ENCODE results near the gene SCN2A.
"Not testable (repeated sequence)": the region's sequence is repeated elsewhere in the genome, so short reads cannot be mapped to it uniquely, and the experiment has no call there.

SCN2A gene

DNA sequence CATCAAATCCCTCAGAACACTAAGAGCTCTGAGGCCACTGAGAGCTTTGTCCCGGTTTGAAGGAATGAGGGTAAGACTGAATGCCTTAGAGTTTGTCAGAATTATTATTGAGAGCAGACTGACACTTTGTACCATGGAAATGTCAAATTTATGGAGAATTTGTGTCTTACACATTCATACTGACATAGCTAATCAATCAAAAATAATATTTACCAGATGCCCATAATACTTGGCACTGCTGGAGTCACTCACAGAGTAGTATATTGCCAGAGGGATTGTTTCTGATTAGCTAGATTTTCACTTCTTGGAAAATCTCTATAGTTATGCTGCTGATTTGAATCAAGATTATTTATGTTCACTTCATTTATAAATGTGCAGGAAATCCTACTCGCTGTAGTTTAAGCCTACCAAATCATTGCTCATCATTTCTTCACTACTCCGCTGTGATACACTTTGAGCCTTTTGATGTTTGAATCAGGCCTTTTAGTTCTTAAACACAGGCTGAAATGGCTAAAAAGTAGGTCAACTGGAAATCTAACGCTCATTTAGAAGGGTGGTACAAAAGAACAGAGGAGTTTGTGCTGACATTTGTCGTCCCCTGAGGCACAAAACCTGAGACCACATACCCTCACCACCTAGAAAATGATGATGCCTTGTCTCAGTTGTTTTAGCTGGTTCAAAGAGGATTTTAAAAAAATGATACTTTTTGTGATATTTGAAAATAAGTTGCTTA is 134.2 kb downstream of the SCN2A start:
- Histone ChIP-seq H3K4me3 (ENCODE audit: low read length in 2 of 2) (no peak overlapping the region), H3K36me3 (ENCODE audit: control insufficient read depth in 2 of 2, insufficient read depth in 2 of 2, low read length in 2 of 2) (no peaks in the 10 kb centered on the region), H3K9me3 (ENCODE audit: control insufficient read depth in 2 of 2, low read length in 2 of 2) (no peaks in the 10 kb centered on the region), H3K27ac (ENCODE audit: low read length) (no peak overlapping the region), H3K4me1 (ENCODE audit: control insufficient read depth, insufficient read depth, low read length) (no peaks in the 10 kb centered on the region), H3K27me3 (ENCODE audit: control insufficient read depth in 1 of 2, insufficient read depth in 2 of 2, low read length in 2 of 2) (no peaks in the 10 kb centered on the region), H3K9ac (ENCODE audit: low read length in 2 of 2) (no peak overlapping the region)

DNA sequence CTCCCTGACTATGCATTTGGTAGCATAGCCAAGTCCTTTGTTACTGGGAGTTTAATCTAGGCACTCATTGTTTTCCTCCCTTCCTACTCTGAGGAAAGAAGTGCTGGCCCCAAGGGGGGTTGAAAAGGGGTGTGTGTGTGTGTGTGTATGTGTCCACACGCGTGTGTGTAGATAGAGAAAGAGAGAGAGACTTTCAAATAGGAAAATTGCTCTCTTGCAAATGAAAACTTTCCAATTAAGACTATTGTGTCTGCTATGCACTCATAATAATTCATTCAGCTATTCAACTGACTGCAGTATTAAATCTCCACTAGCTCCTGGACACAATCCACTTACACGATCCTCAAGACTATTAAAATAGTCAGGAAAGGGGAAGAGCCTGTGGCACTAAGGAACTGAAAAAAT is 137.4 kb downstream of the SCN2A start:
- Histone ChIP-seq H3K36me3 (ENCODE audit: control insufficient read depth in 2 of 2, insufficient read depth in 2 of 2, low read length in 2 of 2) (no peaks in the 10 kb centered on the region), H3K4me3 (ENCODE audit: low read length in 2 of 2) (no peak overlapping the region), H3K9me3 (ENCODE audit: control insufficient read depth in 2 of 2, low read length in 2 of 2) (no peaks in the 10 kb centered on the region), H3K4me1 (ENCODE audit: control insufficient read depth, insufficient read depth, low read length) (no peaks in the 10 kb centered on the region), H3K27me3 (ENCODE audit: control insufficient read depth in 1 of 2, insufficient read depth in 2 of 2, low read length in 2 of 2) (no peaks in the 10 kb centered on the region), H3K9ac (ENCODE audit: low read length in 2 of 2) (no peak overlapping the region), H3K27ac (ENCODE audit: low read length) (no peak overlapping the region)

DNA sequence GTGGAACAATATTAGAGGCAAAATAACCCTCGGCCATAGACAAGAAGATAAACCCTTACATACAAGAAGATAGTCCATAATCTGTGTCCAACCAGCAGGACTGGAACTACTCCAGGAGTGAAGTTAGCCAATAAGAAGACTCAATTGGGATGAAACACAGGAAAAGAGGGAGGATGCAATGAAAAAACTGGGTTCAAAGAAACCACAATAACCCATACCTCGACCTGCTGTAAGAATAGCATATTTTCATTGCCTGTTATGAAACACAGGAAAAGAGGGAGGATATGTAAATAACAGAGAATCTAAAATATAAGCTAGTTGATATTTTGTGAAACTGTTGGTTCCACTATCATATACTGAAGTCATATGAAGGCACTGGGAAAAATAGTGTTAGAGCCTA is 143.1 kb downstream of the SCN2A start:
- H3K4me1 ChIP-seq (ENCODE audit: control insufficient read depth, insufficient read depth, low read length): no peaks in the 10 kb centered on the region
- H3K36me3 ChIP-seq (ENCODE audit: control insufficient read depth in 2 of 2, insufficient read depth in 2 of 2, low read length in 2 of 2): no peaks in the 10 kb centered on the region
- H3K27ac ChIP-seq (ENCODE audit: low read length): no peak overlapping the region
- no peak overlapping the region for H3K4me3 ChIP-seq (ENCODE audit: low read length in 2 of 2)
- no peaks in the 10 kb centered on the region for H3K27me3 ChIP-seq (ENCODE audit: control insufficient read depth in 1 of 2, insufficient read depth in 2 of 2, low read length in 2 of 2)
- no peaks in the 10 kb centered on the region for H3K9me3 ChIP-seq (ENCODE audit: control insufficient read depth in 2 of 2, low read length in 2 of 2)
- H3K9ac ChIP-seq (ENCODE audit: low read length in 2 of 2): no peak overlapping the region

DNA sequence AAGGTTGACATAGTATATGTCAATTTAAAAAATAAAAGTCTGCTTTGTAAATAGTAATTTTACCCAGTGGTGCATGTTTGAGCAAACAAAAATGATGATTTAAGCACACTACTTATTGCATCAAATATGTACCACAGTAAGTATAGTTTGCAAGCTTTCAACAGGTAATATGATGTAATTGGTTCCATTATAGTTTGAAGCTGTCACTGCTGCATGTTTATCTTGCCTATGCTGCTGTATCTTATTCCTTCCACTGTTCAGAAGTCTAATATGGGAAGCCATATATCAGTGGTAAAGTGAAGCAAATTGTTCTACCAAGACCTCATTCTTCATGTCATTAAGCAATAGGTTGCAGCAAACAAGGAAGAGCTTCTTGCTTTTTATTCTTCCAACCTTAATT is 151.7 kb downstream of the SCN2A start:
- Histone ChIP-seq H3K9me3 (ENCODE audit: control insufficient read depth in 2 of 2, low read length in 2 of 2) (no peaks in the 10 kb centered on the region), H3K9ac (ENCODE audit: low read length in 2 of 2) (no peak overlapping the region), H3K4me3 (ENCODE audit: low read length in 2 of 2) (no peak overlapping the region), H3K36me3 (ENCODE audit: control insufficient read depth in 2 of 2, insufficient read depth in 2 of 2, low read length in 2 of 2) (no peaks in the 10 kb centered on the region), H3K27ac (ENCODE audit: low read length) (no peak overlapping the region), H3K4me1 (ENCODE audit: control insufficient read depth, insufficient read depth, low read length) (no peaks in the 10 kb centered on the region), H3K27me3 (ENCODE audit: control insufficient read depth in 1 of 2, insufficient read depth in 2 of 2, low read length in 2 of 2) (no peaks in the 10 kb centered on the region)

DNA sequence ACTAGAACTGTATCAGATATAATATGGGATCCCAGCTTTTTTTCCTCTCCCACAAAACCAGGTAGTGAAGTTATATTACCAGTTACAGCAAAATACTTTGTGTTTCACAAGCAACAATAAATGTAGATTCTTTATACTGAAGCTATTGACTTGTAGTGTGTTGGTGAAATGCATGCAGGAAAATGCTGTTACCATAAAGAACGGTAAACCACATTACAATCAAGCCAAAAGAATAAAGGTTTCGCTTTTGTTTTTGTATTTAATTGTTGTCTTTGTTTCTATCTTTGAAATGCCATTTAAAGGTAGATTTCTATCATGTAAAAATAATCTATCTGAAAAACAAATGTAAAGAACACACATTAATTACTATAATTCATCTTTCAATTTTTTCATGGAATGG is 152.6 kb downstream of the SCN2A start:
- no peaks in the 10 kb centered on the region for H3K9me3 ChIP-seq (ENCODE audit: control insufficient read depth in 2 of 2, low read length in 2 of 2)
- H3K4me3 ChIP-seq (ENCODE audit: low read length in 2 of 2): no peak overlapping the region
- H3K4me1 ChIP-seq (ENCODE audit: control insufficient read depth, insufficient read depth, low read length): no peaks in the 10 kb centered on the region
- H3K36me3 ChIP-seq (ENCODE audit: control insufficient read depth in 2 of 2, insufficient read depth in 2 of 2, low read length in 2 of 2): no peaks in the 10 kb centered on the region
- H3K27me3 ChIP-seq (ENCODE audit: control insufficient read depth in 1 of 2, insufficient read depth in 2 of 2, low read length in 2 of 2): no peaks in the 10 kb centered on the region
- H3K27ac ChIP-seq (ENCODE audit: low read length): no peak overlapping the region
- H3K9ac ChIP-seq (ENCODE audit: low read length in 2 of 2): no peak overlapping the region

DNA sequence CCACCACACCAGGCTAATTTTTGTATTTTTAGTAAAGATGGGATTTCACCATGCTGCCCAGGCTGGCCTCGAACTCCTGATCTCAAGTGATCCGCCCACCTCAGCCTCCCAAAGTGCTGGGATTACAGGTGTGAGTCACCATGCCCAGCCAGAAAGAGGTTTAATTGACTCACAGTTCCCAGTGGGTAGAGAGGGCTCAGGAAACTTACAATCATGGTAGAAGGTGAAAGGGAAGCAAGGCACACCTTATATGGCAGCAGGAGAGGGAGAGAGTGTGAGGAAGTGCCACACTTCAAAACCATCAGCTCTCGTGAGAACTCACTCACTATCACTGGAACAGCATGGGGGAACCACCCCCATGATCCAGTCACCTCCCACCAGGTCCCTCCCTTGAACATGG is 159.4 kb downstream of the SCN2A start:
- H3K36me3 ChIP-seq (ENCODE audit: control insufficient read depth in 2 of 2, insufficient read depth in 2 of 2, low read length in 2 of 2); H3K9me3 ChIP-seq (ENCODE audit: control insufficient read depth in 2 of 2, low read length in 2 of 2); H3K27ac ChIP-seq (ENCODE audit: low read length); H3K4me1 ChIP-seq (ENCODE audit: control insufficient read depth, insufficient read depth, low read length); H3K4me3 ChIP-seq (ENCODE audit: low read length in 2 of 2); H3K27me3 ChIP-seq (ENCODE audit: control insufficient read depth in 1 of 2, insufficient read depth in 2 of 2, low read length in 2 of 2); H3K9ac ChIP-seq (ENCODE audit: low read length in 2 of 2): not testable (repeated sequence)

DNA sequence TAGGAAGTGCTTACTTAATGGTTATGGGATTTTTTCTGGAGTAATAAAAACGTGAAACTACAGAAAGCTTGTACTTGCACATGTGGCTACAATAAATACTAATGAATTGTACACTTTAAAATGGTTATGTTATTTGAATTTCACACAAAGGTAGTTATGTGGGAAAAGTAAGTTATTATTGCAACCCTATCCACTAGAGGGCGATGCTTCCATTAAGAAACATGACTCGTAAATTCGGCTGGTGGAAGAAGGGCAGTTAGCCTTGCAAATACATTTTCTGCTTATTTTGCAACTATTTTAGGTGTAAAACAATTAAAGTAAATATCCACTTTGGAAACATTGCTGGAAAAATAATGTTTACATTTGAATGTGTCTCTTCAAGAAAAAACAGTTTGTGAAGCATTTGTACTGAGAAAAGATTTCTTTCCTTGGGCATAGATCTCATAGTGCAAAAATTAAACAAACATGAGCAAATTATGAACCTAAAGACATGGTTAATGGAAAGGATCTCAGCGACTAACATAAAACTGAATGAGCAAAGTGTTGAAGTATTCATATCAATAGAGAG is 162.2 kb downstream of the SCN2A start:
- Histone ChIP-seq H3K27ac (ENCODE audit: low read length) (no peak overlapping the region), H3K27me3 (ENCODE audit: control insufficient read depth in 1 of 2, insufficient read depth in 2 of 2, low read length in 2 of 2) (peaks cover 0 to 3% of the 10 kb centered on the region in 2 donors), H3K36me3 (ENCODE audit: control insufficient read depth in 2 of 2, insufficient read depth in 2 of 2, low read length in 2 of 2) (no peaks in the 10 kb centered on the region), H3K9me3 (ENCODE audit: control insufficient read depth in 2 of 2, low read length in 2 of 2) (no peaks in the 10 kb centered on the region), H3K4me1 (ENCODE audit: control insufficient read depth, insufficient read depth, low read length) (no peaks in the 10 kb centered on the region), H3K4me3 (ENCODE audit: low read length in 2 of 2) (no peak overlapping the region), H3K9ac (ENCODE audit: low read length in 2 of 2) (no peak overlapping the region)

DNA sequence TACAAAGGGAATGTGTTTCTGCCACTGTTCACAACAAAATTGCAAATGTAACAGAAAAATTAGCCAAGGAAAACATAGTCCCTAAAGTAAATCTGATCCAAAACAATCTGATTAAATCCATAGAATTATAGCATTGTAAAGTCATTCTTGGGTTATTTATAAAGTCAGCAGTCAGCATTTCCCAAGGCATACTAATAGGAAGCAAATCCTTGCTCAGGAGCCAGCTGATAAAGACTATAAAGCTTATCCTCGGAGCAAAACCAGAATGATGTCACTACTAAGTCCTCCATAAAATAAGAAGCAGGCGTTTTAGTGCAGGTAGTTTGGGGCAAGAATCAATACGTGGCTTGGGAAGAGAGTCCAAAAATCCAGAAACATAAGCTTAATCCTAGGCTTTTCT is 162.9 kb downstream of the SCN2A start:
- H3K4me1 ChIP-seq (ENCODE audit: control insufficient read depth, insufficient read depth, low read length): no peaks in the 10 kb centered on the region
- no peak overlapping the region for H3K9ac ChIP-seq (ENCODE audit: low read length in 2 of 2)
- no peaks in the 10 kb centered on the region for H3K36me3 ChIP-seq (ENCODE audit: control insufficient read depth in 2 of 2, insufficient read depth in 2 of 2, low read length in 2 of 2)
- no peak overlapping the region for H3K4me3 ChIP-seq (ENCODE audit: low read length in 2 of 2)
- H3K9me3 ChIP-seq (ENCODE audit: control insufficient read depth in 2 of 2, low read length in 2 of 2): no peaks in the 10 kb centered on the region
- H3K27me3 ChIP-seq (ENCODE audit: control insufficient read depth in 1 of 2, insufficient read depth in 2 of 2, low read length in 2 of 2): peaks cover 0 to 3% of the 10 kb centered on the region in 2 donors
- H3K27ac ChIP-seq (ENCODE audit: low read length): no peak overlapping the region

DNA sequence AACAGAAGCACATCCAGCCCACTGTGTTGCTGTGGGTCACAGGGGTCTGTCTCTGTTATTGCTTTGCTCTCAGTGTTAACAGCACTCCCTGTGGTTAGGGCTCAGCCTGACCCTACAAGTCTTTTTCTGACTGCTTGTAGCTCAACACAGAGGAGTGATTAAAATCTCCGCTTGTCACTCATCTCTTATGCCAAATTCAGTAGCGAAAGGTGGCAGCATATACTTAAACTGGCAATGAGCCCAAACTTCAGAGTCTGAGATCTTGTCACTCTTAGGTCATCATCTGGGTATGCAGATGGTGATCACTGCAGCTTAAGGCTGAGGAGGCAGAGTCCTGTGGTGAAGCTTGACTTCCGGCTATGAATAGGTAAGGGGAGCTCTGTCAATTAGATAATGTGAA is 167.0 kb downstream of the SCN2A start:
- no peak overlapping the region for H3K9ac ChIP-seq (ENCODE audit: low read length in 2 of 2)
- no peaks in the 10 kb centered on the region for H3K9me3 ChIP-seq (ENCODE audit: control insufficient read depth in 2 of 2, low read length in 2 of 2)
- H3K27me3 ChIP-seq (ENCODE audit: control insufficient read depth in 1 of 2, insufficient read depth in 2 of 2, low read length in 2 of 2): peaks cover 0 to 5% of the 10 kb centered on the region in 2 donors
- no peak overlapping the region for H3K4me3 ChIP-seq (ENCODE audit: low read length in 2 of 2)
- no peak overlapping the region for H3K27ac ChIP-seq (ENCODE audit: low read length)
- no peaks in the 10 kb centered on the region for H3K36me3 ChIP-seq (ENCODE audit: control insufficient read depth in 2 of 2, insufficient read depth in 2 of 2, low read length in 2 of 2)
- H3K4me1 ChIP-seq (ENCODE audit: control insufficient read depth, insufficient read depth, low read length): no peaks in the 10 kb centered on the region

DNA sequence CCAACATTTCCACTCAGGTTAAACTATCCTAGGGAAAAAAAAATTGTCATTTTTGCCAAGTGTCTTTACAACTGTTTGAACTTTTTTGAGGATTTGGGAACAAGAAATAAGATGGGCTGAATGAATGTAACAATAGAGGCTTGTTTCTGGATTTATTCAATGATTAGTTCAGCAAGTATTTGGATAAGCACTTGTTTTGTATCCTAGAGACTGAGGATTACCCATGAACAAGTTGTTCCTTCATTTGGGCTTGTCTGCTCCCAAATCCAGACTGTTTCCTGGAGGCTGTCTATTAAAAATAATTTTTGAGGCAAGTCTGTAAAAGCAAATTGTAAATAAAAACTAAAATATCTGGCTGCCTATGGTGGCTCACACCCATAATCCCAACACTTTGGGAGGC is 168.3 kb downstream of the SCN2A start:
- H3K27me3 ChIP-seq (ENCODE audit: control insufficient read depth in 1 of 2, insufficient read depth in 2 of 2, low read length in 2 of 2): peaks cover 0 to 5% of the 10 kb centered on the region in 2 donors
- no peaks in the 10 kb centered on the region for H3K36me3 ChIP-seq (ENCODE audit: control insufficient read depth in 2 of 2, insufficient read depth in 2 of 2, low read length in 2 of 2)
- no peaks in the 10 kb centered on the region for H3K4me1 ChIP-seq (ENCODE audit: control insufficient read depth, insufficient read depth, low read length)
- H3K4me3 ChIP-seq (ENCODE audit: low read length in 2 of 2): no peak overlapping the region
- H3K9me3 ChIP-seq (ENCODE audit: control insufficient read depth in 2 of 2, low read length in 2 of 2): no peaks in the 10 kb centered on the region
- H3K27ac ChIP-seq (ENCODE audit: low read length): no peak overlapping the region
- no peak overlapping the region for H3K9ac ChIP-seq (ENCODE audit: low read length in 2 of 2)

DNA sequence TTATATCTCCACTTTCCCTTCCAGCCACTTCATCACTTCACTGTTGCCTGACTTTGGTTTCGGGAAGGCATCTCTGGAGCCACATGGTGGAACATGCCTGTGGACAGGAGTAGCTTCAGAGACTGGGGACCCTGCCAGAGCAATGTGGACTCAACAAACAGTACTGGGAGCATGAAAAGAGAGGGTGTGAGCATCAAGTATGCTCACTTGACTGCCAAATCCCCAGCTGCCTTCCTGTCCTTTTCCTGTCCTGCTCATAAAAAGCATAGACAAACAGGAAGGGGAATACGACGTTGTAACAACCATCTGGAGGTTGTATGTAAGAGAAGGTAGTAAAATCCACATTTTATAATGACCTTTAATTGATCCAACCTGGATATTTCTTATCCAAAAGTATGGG is 169.0 kb downstream of the SCN2A start:
- H3K4me1 ChIP-seq (ENCODE audit: control insufficient read depth, insufficient read depth, low read length): no peaks in the 10 kb centered on the region
- H3K9me3 ChIP-seq (ENCODE audit: control insufficient read depth in 2 of 2, low read length in 2 of 2): no peaks in the 10 kb centered on the region
- H3K4me3 ChIP-seq (ENCODE audit: low read length in 2 of 2): no peak overlapping the region
- H3K27ac ChIP-seq (ENCODE audit: low read length): no peak overlapping the region
- H3K36me3 ChIP-seq (ENCODE audit: control insufficient read depth in 2 of 2, insufficient read depth in 2 of 2, low read length in 2 of 2): no peaks in the 10 kb centered on the region
- peaks cover 0 to 5% of the 10 kb centered on the region in 2 donors for H3K27me3 ChIP-seq (ENCODE audit: control insufficient read depth in 1 of 2, insufficient read depth in 2 of 2, low read length in 2 of 2)
- no peak overlapping the region for H3K9ac ChIP-seq (ENCODE audit: low read length in 2 of 2)
